SK-N-SH (cell line): ENCODE results near the gene LCN15. TPM values are rescaled to one million over a fixed set of nuclear protein-coding genes. Genes with fewer than 3 reads are reported as not detected.

Experiments used
- CTCF ChIA-PET: fragments of 300-600, 350-600 bp; formaldehyde crosslinking; extraction: SDS; loops from one replicate; lab custom pipeline; 2021; lab: Yijun Ruan, JAX
- POLR2A ChIA-PET: fragments of 350-600 bp; sonication (Branson Sonifier 250); formaldehyde crosslinking; extraction: SDS; loops from one replicate; lab custom pipeline; 2020; ENCODE audit warnings: antibody characterized with exemption, inconsistent platforms; lab: Yijun Ruan, JAX
- DNase-seq: peaks from one replicate; pipeline ENCODE4 v3.0.0; 2012
- H2AFZ ChIP-seq: fragments of 200-600 bp; sonication (generic); 2 replicates; pipeline ENCODE4 v1.8.1; 2016; ENCODE audit warnings: antibody characterized with exemption, mild to moderate bottlenecking, low read depth
- H3F3A ChIP-seq: fragments of 200-600 bp; sonication (generic); replicated peaks from 2 replicates; pipeline ENCODE3; 2016; ENCODE audit warnings: antibody characterized with exemption, mild to moderate bottlenecking; ENCODE audit not compliant: insufficient read depth
- H3K27ac ChIP-seq, 2 experiments: fragments of 200-500 bp in 1 of 2; fragments of 200-600 bp in 1 of 2; sonication (Bioruptor generic) in 1 of 2; sonication (generic), shearing (Covaris generic) in 1 of 2; 2 replicates each; pipeline versions ENCODE4 v1.5.1 to v1.6.1; 2014 to 2016; ENCODE audit warnings: low read depth in 2 of 2, inconsistent platforms in 1 of 2, low read length in 1 of 2, mild to moderate bottlenecking in 1 of 2, mixed read lengths in 1 of 2
- H3K27me3 ChIP-seq: fragments of 200-600 bp; sonication (generic), shearing (Covaris generic); 2 replicates; pipeline ENCODE4 v1.6.1; 2016; ENCODE audit warnings: mixed run types; ENCODE audit not compliant: insufficient read depth
- H3K36me3 ChIP-seq, 2 experiments: fragments of 200-500 bp in 1 of 2; fragments of 200-600 bp in 1 of 2; sonication (Bioruptor generic) in 1 of 2; sonication (generic) in 1 of 2; replicated peaks in 1 of 2; 2 replicates each; pipeline versions ENCODE3 to v1.5.1; 2014 to 2016; ENCODE audit warnings: low read length in 1 of 2, mild to moderate bottlenecking in 1 of 2; ENCODE audit not compliant: insufficient read depth in 2 of 2, control insufficient read depth in 1 of 2
- H3K4me1 ChIP-seq, 2 experiments: fragments of 200-500 bp in 1 of 2; fragments of 200-600 bp in 1 of 2; sonication (Bioruptor generic) in 1 of 2; sonication (generic), shearing (Covaris generic) in 1 of 2; 2 replicates each; pipeline versions ENCODE4 v1.5.1 to v1.6.1; 2014 to 2016; ENCODE audit warnings: low read depth in 1 of 2, low read length in 1 of 2, mixed run types in 1 of 2; ENCODE audit not compliant: insufficient read depth in 2 of 2, control insufficient read depth in 1 of 2
- H3K4me2 ChIP-seq: fragments of 200-600 bp; sonication (generic), shearing (Covaris generic); 2 replicates; pipeline ENCODE4 v1.6.1; 2017; ENCODE audit warnings: mixed run types
- H3K4me3 ChIP-seq, 2 experiments: fragments of 200-500 bp in 1 of 2; fragments of 200-600 bp in 1 of 2; sonication (Bioruptor generic) in 1 of 2; sonication (generic), shearing (Covaris generic) in 1 of 2; 2 replicates each; pipeline versions ENCODE4 v1.5.1 to v1.8.1; 2014 to 2016; ENCODE audit warnings: low read depth in 2 of 2, inconsistent platforms in 1 of 2, low read length in 1 of 2, mild to moderate bottlenecking in 1 of 2, mixed read lengths in 1 of 2, moderate library complexity in 1 of 2
- H3K79me2 ChIP-seq: fragments of 200-600 bp; sonication (generic); 2 replicates; pipeline ENCODE4 v1.8.1; 2017; ENCODE audit warnings: mild to moderate bottlenecking; ENCODE audit not compliant: insufficient read depth
- H3K9ac ChIP-seq: fragments of 200-600 bp; sonication (generic); 2 replicates; pipeline ENCODE4 v1.6.1; 2017; ENCODE audit warnings: mixed run types
- H3K9me2 ChIP-seq: fragments of 200-600 bp; sonication (generic); 2 replicates; pipeline ENCODE4 v1.6.1; 2017; ENCODE audit warnings: mixed run types
- H3K9me3 ChIP-seq: fragments of 200-600 bp; sonication (generic); 2 replicates; pipeline ENCODE4 v1.6.1; 2017; ENCODE audit warnings: mixed run types, mild to moderate bottlenecking, moderate library complexity
- H4K20me1 ChIP-seq: fragments of 200-600 bp; sonication (generic); 2 replicates; pipeline ENCODE4 v1.6.1; 2017; ENCODE audit warnings: mild to moderate bottlenecking, mixed run types; ENCODE audit not compliant: insufficient read depth
- EZH2phosphoT487 ChIP-seq: fragments of 200-600 bp; sonication (generic); IDR thresholded peaks from 2 replicates; pipeline ENCODE4 v1.6.1; 2017; ENCODE audit warnings: low read depth, mixed run types, mild to moderate bottlenecking, antibody characterized with exemption, moderate library complexity, borderline replicate concordance
- FOSL2 ChIP-seq: IDR thresholded peaks from 2 replicates; pipeline ENCODE4 v1.4.0; 2012; ENCODE audit warnings: low read depth, mild to moderate bottlenecking, moderate library complexity, borderline replicate concordance
- GATA2 ChIP-seq: sonication (generic); formaldehyde crosslinking; IDR thresholded peaks from 2 replicates; pipeline ENCODE4 v1.5.0; 2020; ENCODE audit warnings: mild to moderate bottlenecking, missing genetic modification reagents
- JUND ChIP-seq: IDR thresholded peaks from 2 replicates; pipeline ENCODE4 v1.4.0; 2012
- POLR2AphosphoS5 ChIP-seq: IDR thresholded peaks from 2 replicates; pipeline ENCODE4 v1.6.1; 2012; ENCODE audit warnings: low read depth, low read length
- RAD21 ChIP-seq: IDR thresholded peaks from 2 replicates; pipeline ENCODE4 v1.6.1; 2012; ENCODE audit warnings: mild to moderate bottlenecking, low read length
- RCOR1 ChIP-seq: fragments of 150-350 bp; IDR thresholded peaks from 2 replicates; pipeline ENCODE4 v1.6.1; 2017; ENCODE audit warnings: antibody characterized with exemption, low read length
- RXRA ChIP-seq: IDR thresholded peaks from 2 replicates; pipeline ENCODE4 v1.4.0; 2012; ENCODE audit warnings: low read depth, mild to moderate bottlenecking, borderline replicate concordance
- SIN3A ChIP-seq: IDR thresholded peaks from 2 replicates; pipeline ENCODE4 v1.6.1; 2012; ENCODE audit warnings: low read depth, mild to moderate bottlenecking, low read length, moderate library complexity, borderline replicate concordance
- TEAD4 ChIP-seq: IDR thresholded peaks from 2 replicates; pipeline ENCODE4 v1.4.0; 2012; ENCODE audit warnings: mild to moderate bottlenecking, borderline replicate concordance; ENCODE audit not compliant: insufficient read depth
- YY1 ChIP-seq: IDR thresholded peaks from 2 replicates; pipeline ENCODE4 v1.4.0; 2012; ENCODE audit warnings: low read depth, mild to moderate bottlenecking
- WGBS: methylation state at CpG from one replicate; pipeline ENCODE4 v1.1.6; 2017; ENCODE audit warnings: low lambda C conversion rate; 5-methylcytosine and 5-hydroxymethylcytosine counted together
- polyA plus RNA-seq, 3 experiments: library from polyadenylated mRNA; depleted of rRNA; stranded (reverse); fragments of >200 nt; gene quantifications; 2 replicates each; pipeline ENCODE4 v1.2.3, GENCODE V29; 2012
- TF ChIP-seq, protein P1 (sequence below): IDR thresholded peaks from 2 replicates; pipeline ENCODE4; 2012
- TF ChIP-seq, protein P2 (sequence below): fragments of 150-350 bp; IDR thresholded peaks from 2 replicates; pipeline ENCODE4 v1.6.1; 2016; ENCODE audit warnings: mild to moderate bottlenecking, low read depth, low read length
- TF ChIP-seq, protein P3 (sequence below): IDR thresholded peaks from 2 replicates; pipeline ENCODE4 v1.4.0; 2012; ENCODE audit warnings: low read depth

The LCN15 gene
- polyA plus RNA-seq, 1 of the 3 experiments (the other 2 are of a cell fraction), result 0.08 TPM

DNA sequence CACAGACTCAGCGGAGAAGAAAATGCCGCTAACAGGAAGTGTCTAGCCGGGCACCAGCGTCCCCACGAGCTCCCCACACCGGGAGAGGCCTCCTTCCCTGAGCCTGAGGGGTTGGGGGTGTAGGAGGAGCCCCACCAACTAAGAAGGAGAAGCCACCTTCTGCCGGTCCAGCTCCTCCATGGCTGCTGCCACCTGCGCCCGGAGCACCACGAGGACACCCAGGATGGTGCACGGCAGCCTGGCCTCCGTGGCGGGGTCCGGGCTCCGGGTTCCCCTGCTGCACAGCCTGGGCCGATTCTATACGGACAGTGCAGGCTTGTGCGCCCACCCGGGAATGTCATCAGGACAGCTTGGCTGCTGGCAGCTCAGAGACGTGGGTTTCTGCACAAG lies 6.6 kb downstream of the LCN15 start:
- TF ChIP-seq RCOR1, result no peak
- TF ChIP-seq POLR2AphosphoS5, result no peak
- no peak for TF ChIP-seq FOSL2
- TF ChIP-seq, protein P1, sequence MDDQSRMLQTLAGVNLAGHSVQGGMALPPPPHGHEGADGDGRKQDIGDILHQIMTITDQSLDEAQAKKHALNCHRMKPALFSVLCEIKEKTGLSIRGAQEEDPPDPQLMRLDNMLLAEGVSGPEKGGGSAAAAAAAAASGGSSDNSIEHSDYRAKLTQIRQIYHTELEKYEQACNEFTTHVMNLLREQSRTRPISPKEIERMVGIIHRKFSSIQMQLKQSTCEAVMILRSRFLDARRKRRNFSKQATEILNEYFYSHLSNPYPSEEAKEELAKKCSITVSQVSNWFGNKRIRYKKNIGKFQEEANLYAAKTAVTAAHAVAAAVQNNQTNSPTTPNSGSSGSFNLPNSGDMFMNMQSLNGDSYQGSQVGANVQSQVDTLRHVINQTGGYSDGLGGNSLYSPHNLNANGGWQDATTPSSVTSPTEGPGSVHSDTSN, result no peak
- no peak for TF ChIP-seq SIN3A
- TF ChIP-seq RAD21, result no peak
- TF ChIP-seq, protein P2, sequence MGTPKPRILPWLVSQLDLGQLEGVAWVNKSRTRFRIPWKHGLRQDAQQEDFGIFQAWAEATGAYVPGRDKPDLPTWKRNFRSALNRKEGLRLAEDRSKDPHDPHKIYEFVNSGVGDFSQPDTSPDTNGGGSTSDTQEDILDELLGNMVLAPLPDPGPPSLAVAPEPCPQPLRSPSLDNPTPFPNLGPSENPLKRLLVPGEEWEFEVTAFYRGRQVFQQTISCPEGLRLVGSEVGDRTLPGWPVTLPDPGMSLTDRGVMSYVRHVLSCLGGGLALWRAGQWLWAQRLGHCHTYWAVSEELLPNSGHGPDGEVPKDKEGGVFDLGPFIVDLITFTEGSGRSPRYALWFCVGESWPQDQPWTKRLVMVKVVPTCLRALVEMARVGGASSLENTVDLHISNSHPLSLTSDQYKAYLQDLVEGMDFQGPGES, result no peak
- no peak for TF ChIP-seq GATA2 (CRISPR knock-in tag)
- TF ChIP-seq YY1, result no peak
- TF ChIP-seq, protein P3, sequence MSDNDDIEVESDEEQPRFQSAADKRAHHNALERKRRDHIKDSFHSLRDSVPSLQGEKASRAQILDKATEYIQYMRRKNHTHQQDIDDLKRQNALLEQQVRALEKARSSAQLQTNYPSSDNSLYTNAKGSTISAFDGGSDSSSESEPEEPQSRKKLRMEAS, result no peak
- no peaks in the 10 kb centered on the region for H3K27me3 ChIP-seq
- H2AFZ ChIP-seq, result no peak overlapping the region
- POLR2A ChIA-PET, result interaction anchor here (1.2 kb wide), 1 partner anchor 29 kb away, joined by 6 read pairs; no protein-coding TSS in a partner anchor
- no peak overlapping the region; a peak in 1 of 4 replicates for H3K27ac ChIP-seq
- H3K9me2 ChIP-seq, result no peaks in the 10 kb centered on the region
- DNase-seq, result no peak
- CTCF ChIA-PET, result interaction anchor here (0.5 to 4.8 kb wide), 29 partner anchors 9 to 275 kb away, joined by 3 to 53 read pairs (median 5); partner anchors contain the start of genes AJM1, DIPK1B, FBXW5 and FUT7
- H4K20me1 ChIP-seq, result no peaks in the 10 kb centered on the region
- no peaks in the 10 kb centered on the region for H3K79me2 ChIP-seq
- WGBS, result 88% methylated on average over 7 of the region's 20 CpGs
- H3K9me3 ChIP-seq, result no peaks in the 10 kb centered on the region
- H3K4me1 ChIP-seq, result peaks cover 0 to 8% of the 10 kb centered on the region in 2 experiments; a peak in 1 of 4 replicates
- no peak overlapping the region for H3K9ac ChIP-seq
- H3K4me2 ChIP-seq, result no peak overlapping the region
- H3F3A ChIP-seq, result peaks cover under 1% of the 10 kb centered on the region
- H3K36me3 ChIP-seq, result no peaks in the 10 kb centered on the region
- no peak overlapping the region for H3K4me3 ChIP-seq

DNA sequence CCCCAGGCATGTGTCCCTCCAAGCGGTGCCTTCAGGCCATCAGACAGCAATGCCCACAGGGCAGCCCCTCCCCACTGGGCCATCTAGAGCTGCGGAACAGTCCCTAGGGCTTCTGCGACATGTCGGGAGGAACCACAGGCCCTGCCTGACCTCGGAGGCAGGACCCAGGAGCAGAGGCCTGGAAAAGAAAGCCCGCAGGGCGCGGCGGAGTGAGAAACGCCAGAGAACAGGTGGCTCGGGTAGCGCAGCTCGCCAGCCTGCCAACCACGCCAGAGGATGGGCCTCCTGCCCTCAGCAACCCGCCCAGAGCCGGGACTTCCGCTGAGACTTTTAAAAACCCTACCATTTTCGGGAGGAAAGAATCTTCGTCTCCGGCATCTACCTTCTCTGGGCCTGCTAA lies 7.0 kb downstream of the LCN15 start:
- H3K36me3 ChIP-seq, result no peaks in the 10 kb centered on the region
- no peaks in the 10 kb centered on the region for H3K9me2 ChIP-seq
- H3K9me3 ChIP-seq, result no peaks in the 10 kb centered on the region
- ChIA-PET CTCF (interaction anchor here (0.9 to 4.8 kb wide), 15 partner anchors 11 to 219 kb away, joined by 3 to 53 read pairs (median 7); partner anchors contain the start of genes AJM1 and DIPK1B), POLR2A (no interaction called here)
- no peak overlapping the region for H3K4me3 ChIP-seq
- peaks cover 0 to 8% of the 10 kb centered on the region in 2 experiments; a peak in 1 of 4 replicates for H3K4me1 ChIP-seq
- no peak overlapping the region for H2AFZ ChIP-seq
- H3F3A ChIP-seq, result peaks cover 3% of the 10 kb centered on the region
- no peak overlapping the region for H3K9ac ChIP-seq
- TF ChIP-seq JUND (no peak), YY1 (no peak), EZH2phosphoT487 (no peak), GATA2 (CRISPR knock-in tag) (no peak), RXRA (no peak), TEAD4 (no peak)
- no peak overlapping the region for H3K27ac ChIP-seq
- H3K27me3 ChIP-seq, result no peaks in the 10 kb centered on the region
- no peaks in the 10 kb centered on the region for H3K79me2 ChIP-seq
- WGBS, result 84% methylated on average over 16 of the region's 20 CpGs
- H4K20me1 ChIP-seq, result no peaks in the 10 kb centered on the region
- no peak for DNase-seq
- H3K4me2 ChIP-seq, result no peak overlapping the region
